Smooth muscle cell (in vitro differentiated cells): Measurements from ENCODE around the gene PRKD3. TPM values are rescaled to one million over a fixed set of nuclear protein-coding genes. Genes with fewer than 3 reads are reported as not detected.

Experiments used
- DNase-seq: peaks from one replicate; lab custom pipeline; 2025; ENCODE audit not compliant: unreplicated experiment; lab: John Stamatoyannopoulos, UW
- H2AFZ ChIP-seq: fragments of 200-600 bp; sonication (generic); 2 replicates; pipeline ENCODE4 v1.6.0; 2016; ENCODE audit warnings: antibody characterized with exemption, low read depth, mild to moderate bottlenecking
- H3F3A ChIP-seq: fragments of 200-600 bp; sonication (generic); 2 replicates; pipeline ENCODE4 v1.6.0; 2017; ENCODE audit warnings: antibody characterized with exemption, low read depth
- H3K27ac ChIP-seq: fragments of 200-600 bp; sonication (generic); 2 replicates; pipeline ENCODE4 v1.5.1; 2016; ENCODE audit warnings: low read depth, mild to moderate bottlenecking
- H3K27me3 ChIP-seq: fragments of 200-600 bp; sonication (generic); 2 replicates; pipeline ENCODE4 v1.6.1; 2016; ENCODE audit warnings: low read depth, mild to moderate bottlenecking
- H3K36me3 ChIP-seq: fragments of 200-600 bp; sonication (generic); 2 replicates; pipeline ENCODE4 v1.5.1; 2016; ENCODE audit warnings: low read depth
- H3K4me1 ChIP-seq: fragments of 200-600 bp; sonication (generic); 2 replicates; pipeline ENCODE4 v1.5.1; 2016; ENCODE audit warnings: low read depth
- H3K4me2 ChIP-seq: fragments of 200-600 bp; sonication (generic); 2 replicates; pipeline ENCODE4 v1.6.0; 2016; ENCODE audit warnings: mild to moderate bottlenecking
- H3K4me3 ChIP-seq: fragments of 200-600 bp; sonication (generic); 2 replicates; pipeline ENCODE4 v1.5.1; 2016; ENCODE audit warnings: mild to moderate bottlenecking
- H3K79me2 ChIP-seq: fragments of 200-600 bp; sonication (generic); 2 replicates; pipeline ENCODE4 v1.6.0; 2016; ENCODE audit warnings: low read depth, mild to moderate bottlenecking
- H3K9ac ChIP-seq: fragments of 200-600 bp; sonication (generic); 2 replicates; pipeline ENCODE4 v1.6.0; 2016; ENCODE audit warnings: low read depth
- H3K9me3 ChIP-seq: fragments of 200-600 bp; sonication (generic); replicated peaks from 2 replicates; pipeline ENCODE4 v1.5.1; 2016; ENCODE audit warnings: low read depth
- H4K20me1 ChIP-seq: fragments of 200-600 bp; sonication (generic); 2 replicates; pipeline ENCODE4 v1.6.0; 2016; ENCODE audit warnings: low read depth
- CTCF ChIP-seq: fragments of 200-600 bp; sonication (generic); IDR thresholded peaks from 2 replicates; pipeline ENCODE4 v1.5.1; 2017; ENCODE audit warnings: borderline replicate concordance, mild to moderate bottlenecking, antibody characterized with exemption; ENCODE audit not compliant: insufficient read depth, poor library complexity, severe bottlenecking
- WGBS: methylation state at CpG from one replicate; pipeline ENCODE4 v1.1.7; 2016; ENCODE audit warnings: low lambda C conversion rate; 5-methylcytosine and 5-hydroxymethylcytosine counted together
- polyA plus RNA-seq: library from polyadenylated mRNA; unstranded; fragments of >200 nt; fragmentation: Nextera tagmentation; extraction: Ambion mirVana; gene quantifications from 2 replicates; pipeline ENCODE4 v1.2.1, GENCODE V29; 2016
- total RNA-seq: library from RNA; depleted of rRNA; stranded (reverse); fragments of >200 nt; gene quantifications from 2 replicates; pipeline ENCODE4 v1.2.3, GENCODE V29; 2014

PRKD3 gene
- total and polyA plus RNA-seq, 2 experiments from 2014 or later: 18.8 to 73.4 TPM

GRCh38 chr2:37302701-37303252, 21.9 kb downstream of the PRKD3 start:
- no peak for DNase-seq
- peaks cover 6% of the 10 kb centered on the region for H3F3A ChIP-seq
- TF ChIP-seq CTCF: no peak
- H3K36me3 ChIP-seq: no peaks in the 10 kb centered on the region
- peaks cover 95% of the 10 kb centered on the region for H3K79me2 ChIP-seq
- no peak overlapping the region for H3K9ac ChIP-seq
- H3K4me2 ChIP-seq: no peak overlapping the region
- H3K4me1 ChIP-seq: peaks cover 5% of the 10 kb centered on the region
- no peak overlapping the region for H2AFZ ChIP-seq
- peaks cover 97% of the 10 kb centered on the region for H4K20me1 ChIP-seq
- H3K27ac ChIP-seq: no peak overlapping the region
- H3K9me3 ChIP-seq: no peaks in the 10 kb centered on the region
- H3K27me3 ChIP-seq: no peaks in the 10 kb centered on the region
- WGBS: 100% methylated on average over 9 of the region's 9 CpGs
- no peak overlapping the region for H3K4me3 ChIP-seq

- DNase-seq: no peak
Observed at GRCh38 chr2:37301408-37301807, 23.2 kb downstream of the PRKD3 start.

GRCh38 chr2:37300578-37300977, 24.1 kb downstream of the PRKD3 start:
- H3K79me2 ChIP-seq: peaks cover 95% of the 10 kb centered on the region
- no peak overlapping the region for H3K4me2 ChIP-seq
- H3F3A ChIP-seq: peaks cover 3% of the 10 kb centered on the region
- H4K20me1 ChIP-seq: peaks cover 95% of the 10 kb centered on the region
- no peaks in the 10 kb centered on the region for H3K36me3 ChIP-seq
- H3K27me3 ChIP-seq: no peaks in the 10 kb centered on the region
- no peaks in the 10 kb centered on the region for H3K9me3 ChIP-seq
- no peak for TF ChIP-seq CTCF
- H3K4me3 ChIP-seq: no peak overlapping the region
- 97% methylated on average over 4 of the region's 4 CpGs for WGBS
- no peak overlapping the region for H3K27ac ChIP-seq
- DNase-seq: no peak
- H3K9ac ChIP-seq: no peak overlapping the region
- H3K4me1 ChIP-seq: peaks cover 5% of the 10 kb centered on the region
- H2AFZ ChIP-seq: no peak overlapping the region

More at GRCh38 chr2:37301408-37301807, 23.2 kb downstream of the PRKD3 start:
- no peak for TF ChIP-seq CTCF
- H2AFZ ChIP-seq: no peak overlapping the region
- H3F3A ChIP-seq: peaks cover 4% of the 10 kb centered on the region
- no peaks in the 10 kb centered on the region for H3K36me3 ChIP-seq
- H3K4me3 ChIP-seq: no peak overlapping the region
- peaks cover 5% of the 10 kb centered on the region for H3K4me1 ChIP-seq
- H3K9ac ChIP-seq: no peak overlapping the region
- no peaks in the 10 kb centered on the region for H3K27me3 ChIP-seq
- peaks cover 96% of the 10 kb centered on the region for H4K20me1 ChIP-seq
- peaks cover 95% of the 10 kb centered on the region for H3K79me2 ChIP-seq
- whole genome bisulfite sequencing: 63% methylated on average over 2 of the region's 2 CpGs
- H3K4me2 ChIP-seq: no peak overlapping the region
- no peak overlapping the region for H3K27ac ChIP-seq
- no peaks in the 10 kb centered on the region for H3K9me3 ChIP-seq

GRCh38 chr2:37300146-37300545, 24.5 kb downstream of the PRKD3 start:
- H3K27me3 ChIP-seq: no peaks in the 10 kb centered on the region

More at GRCh38 chr2:37300146-37300545, 24.5 kb downstream of the PRKD3 start:
- no peaks in the 10 kb centered on the region for H3K36me3 ChIP-seq
- no peak overlapping the region for H3K27ac ChIP-seq
- no peak overlapping the region for H3K9ac ChIP-seq
- DNase-seq: no peak
- no peak for TF ChIP-seq CTCF
- H3K4me2 ChIP-seq: no peak overlapping the region
- H3K4me3 ChIP-seq: no peak overlapping the region
- no peak overlapping the region for H2AFZ ChIP-seq
- peaks cover 97% of the 10 kb centered on the region for H3K79me2 ChIP-seq
- peaks cover 5% of the 10 kb centered on the region for H3K4me1 ChIP-seq
- H3K9me3 ChIP-seq: no peaks in the 10 kb centered on the region
- H3F3A ChIP-seq: peaks cover 3% of the 10 kb centered on the region
- H4K20me1 ChIP-seq: peaks cover 90% of the 10 kb centered on the region
